Measurements from ENCODE around the gene LBX2.
A peak's percentile ranks its signal among the peaks of the same experiment; 100 is the strongest.

LBX2 gene

DNA sequence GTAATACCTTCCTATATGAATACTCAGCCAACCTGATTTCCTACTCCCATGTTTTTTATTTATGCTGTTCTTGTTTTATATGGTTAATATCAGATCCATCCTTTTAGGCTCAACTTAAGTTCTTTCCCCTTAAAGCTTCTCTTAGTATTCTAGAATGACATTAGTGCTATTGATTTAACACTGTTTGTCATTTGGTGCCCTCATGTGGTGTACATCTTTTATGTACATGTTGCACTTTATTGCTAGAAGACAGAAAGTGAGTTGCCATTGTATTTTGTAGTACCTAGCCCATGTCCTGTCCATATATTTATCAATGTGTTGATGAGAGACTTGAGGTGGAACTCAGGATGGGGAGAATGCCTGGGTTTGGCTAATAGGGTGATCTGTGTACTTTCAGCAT is 32.8 kb upstream of the LBX2 start:
- no peak overlapping the region for H3K4me3 ChIP-seq (ENCODE audit: low read depth, low read length)
- TF ChIP-seq, protein P1, sequence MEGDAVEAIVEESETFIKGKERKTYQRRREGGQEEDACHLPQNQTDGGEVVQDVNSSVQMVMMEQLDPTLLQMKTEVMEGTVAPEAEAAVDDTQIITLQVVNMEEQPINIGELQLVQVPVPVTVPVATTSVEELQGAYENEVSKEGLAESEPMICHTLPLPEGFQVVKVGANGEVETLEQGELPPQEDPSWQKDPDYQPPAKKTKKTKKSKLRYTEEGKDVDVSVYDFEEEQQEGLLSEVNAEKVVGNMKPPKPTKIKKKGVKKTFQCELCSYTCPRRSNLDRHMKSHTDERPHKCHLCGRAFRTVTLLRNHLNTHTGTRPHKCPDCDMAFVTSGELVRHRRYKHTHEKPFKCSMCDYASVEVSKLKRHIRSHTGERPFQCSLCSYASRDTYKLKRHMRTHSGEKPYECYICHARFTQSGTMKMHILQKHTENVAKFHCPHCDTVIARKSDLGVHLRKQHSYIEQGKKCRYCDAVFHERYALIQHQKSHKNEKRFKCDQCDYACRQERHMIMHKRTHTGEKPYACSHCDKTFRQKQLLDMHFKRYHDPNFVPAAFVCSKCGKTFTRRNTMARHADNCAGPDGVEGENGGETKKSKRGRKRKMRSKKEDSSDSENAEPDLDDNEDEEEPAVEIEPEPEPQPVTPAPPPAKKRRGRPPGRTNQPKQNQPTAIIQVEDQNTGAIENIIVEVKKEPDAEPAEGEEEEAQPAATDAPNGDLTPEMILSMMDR (IDR thresholded peaks at IDR 0.05; ENCODE audit: low read depth, low read length): peak; percentile 21
- DNase-seq (ENCODE audit: low read depth, low spot score): peak; percentile 45
- in situ Hi-C loops (cut with HindIII; ENCODE audit: low sequenced_read_pairs): no loop called here

DNA sequence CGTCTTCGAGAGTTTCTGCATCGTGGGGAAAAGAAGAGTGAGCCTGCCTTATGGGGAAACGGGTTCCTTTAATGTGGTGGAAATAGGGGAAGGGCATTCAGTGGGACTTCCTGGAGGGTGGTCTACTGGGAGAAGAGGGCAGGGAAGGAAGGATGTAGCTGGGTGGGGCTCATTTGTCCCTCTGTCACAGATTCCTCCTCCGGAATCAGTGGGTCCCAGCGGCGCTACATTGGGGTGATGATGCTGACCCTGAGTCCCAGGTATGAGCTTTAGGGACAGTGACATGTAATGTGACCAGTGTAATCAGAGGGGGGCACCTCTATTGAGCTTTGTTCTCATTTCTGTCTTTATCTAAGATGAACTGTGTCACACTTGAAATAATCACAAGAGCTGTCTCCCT is 32.3 kb upstream of the LBX2 start:
- in situ Hi-C loops (cut with HindIII; ENCODE audit: low sequenced_read_pairs): no loop called here
- TF ChIP-seq, protein P1 (IDR thresholded peaks at IDR 0.05; ENCODE audit: low read depth, low read length): no peak
- no peak for DNase-seq (ENCODE audit: low read depth, low spot score)
- no peak overlapping the region for H3K4me3 ChIP-seq (ENCODE audit: low read depth, low read length)

DNA sequence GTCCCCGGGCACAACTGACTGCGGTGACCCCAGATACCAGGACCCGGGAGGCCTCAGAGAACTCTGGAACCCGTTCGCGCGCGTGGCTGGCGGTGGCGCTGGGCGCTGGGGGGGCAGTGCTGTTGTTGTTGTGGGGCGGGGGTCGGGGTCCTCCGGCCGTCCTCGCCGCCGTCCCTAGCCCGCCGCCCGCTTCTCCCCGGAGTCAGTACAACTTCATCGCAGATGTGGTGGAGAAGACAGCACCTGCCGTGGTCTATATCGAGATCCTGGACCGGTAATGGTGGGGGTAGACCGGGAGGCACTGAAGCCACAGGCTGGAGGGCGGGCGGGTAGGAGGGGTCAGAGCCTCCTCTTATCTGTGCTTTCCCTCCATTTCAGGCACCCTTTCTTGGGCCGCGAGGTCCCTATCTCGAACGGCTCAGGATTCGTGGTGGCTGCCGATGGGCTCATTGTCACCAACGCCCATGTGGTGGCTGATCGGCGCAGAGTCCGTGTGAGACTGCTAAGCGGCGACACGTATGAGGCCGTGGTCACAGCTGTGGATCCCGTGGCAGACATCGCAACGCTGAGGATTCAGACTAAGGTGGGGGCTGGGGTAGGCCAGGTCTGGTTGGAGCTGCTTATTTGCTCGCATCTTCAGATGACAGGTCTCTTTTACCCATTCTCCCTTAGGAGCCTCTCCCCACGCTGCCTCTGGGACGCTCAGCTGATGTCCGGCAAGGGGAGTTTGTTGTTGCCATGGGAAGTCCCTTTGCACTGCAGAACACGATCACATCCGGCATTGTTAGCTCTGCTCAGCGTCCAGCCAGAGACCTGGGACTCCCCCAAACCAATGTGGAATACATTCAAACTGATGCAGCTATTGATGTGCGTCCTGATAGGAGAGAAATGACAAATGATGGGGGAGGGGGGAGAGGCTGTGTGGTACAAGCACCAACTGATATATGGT is 31.1 kb upstream of the LBX2 start:
- H3K4me3 ChIP-seq (ENCODE audit: low read depth, low read length): peak overlapping the region; percentile 97
- in situ Hi-C loops (cut with HindIII; ENCODE audit: low sequenced_read_pairs): no loop called here
- peak; percentile 22 for DNase-seq (ENCODE audit: low read depth, low spot score)
- TF ChIP-seq, protein P1 (IDR thresholded peaks at IDR 0.05; ENCODE audit: low read depth, low read length): no peak

DNA sequence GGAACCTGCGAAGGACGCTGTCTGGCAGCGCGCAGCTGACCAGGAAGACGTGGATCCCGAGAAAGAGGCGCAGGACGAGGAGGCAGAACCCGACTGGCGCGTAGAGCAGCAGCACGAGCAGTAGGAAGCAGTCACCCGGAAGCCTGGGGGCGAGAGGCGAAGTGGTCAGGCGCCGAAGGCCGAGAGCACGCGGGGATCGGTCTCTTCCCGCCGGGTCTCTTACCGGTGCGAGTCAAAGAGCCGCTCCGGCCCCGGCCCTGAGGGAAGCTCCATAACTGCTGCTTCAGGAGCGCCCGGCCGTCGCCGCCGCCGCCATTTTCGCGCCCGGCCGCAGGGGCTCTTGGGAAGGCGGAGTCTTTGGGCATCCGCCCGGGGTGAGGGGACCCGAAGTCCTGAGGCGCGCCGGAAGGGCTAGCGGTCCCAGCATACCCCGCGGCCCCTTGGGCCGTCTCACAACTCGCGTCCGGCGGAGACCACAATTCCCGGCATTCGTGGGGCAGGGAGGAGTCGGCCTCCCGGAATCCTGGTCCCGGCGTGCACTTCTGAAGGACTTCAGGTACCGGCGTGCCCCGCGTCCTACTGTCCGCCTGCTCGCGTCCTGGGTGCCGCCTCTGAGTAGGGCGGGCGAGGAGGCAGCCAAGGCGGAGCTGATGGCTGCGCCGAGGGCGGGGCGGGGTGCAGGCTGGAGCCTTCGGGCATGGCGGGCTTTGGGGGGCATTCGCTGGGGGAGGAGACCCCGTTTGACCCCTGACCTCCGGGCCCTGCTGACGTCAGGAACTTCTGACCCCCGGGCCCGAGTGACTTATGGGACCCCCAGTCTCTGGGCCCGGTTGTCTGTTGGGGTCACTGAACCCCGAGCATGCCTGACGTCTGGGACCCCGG is 30.2 kb upstream of the LBX2 start, which contains the start of the genes AUP1 and HTRA2:
Gene AUP1 (minus strand): TSS at position 350 of the 882 bp plus-strand sequence. CDS start 77 bp downstream, at position 273.
Gene HTRA2 (plus strand): TSS at position 577 of the 882 bp plus-strand sequence. CDS start 74 bp downstream, at position 651.
- H3K4me3 ChIP-seq (ENCODE audit: low read depth, low read length): peak within 1 kb of the TSS; percentile 97
- peak; percentile 100 for DNase-seq (ENCODE audit: low read depth, low spot score)
- TF ChIP-seq, protein P1 (IDR thresholded peaks at IDR 0.05; ENCODE audit: low read depth, low read length): no peak
- in situ Hi-C loops (cut with HindIII; ENCODE audit: low sequenced_read_pairs): no loop called here

DNA sequence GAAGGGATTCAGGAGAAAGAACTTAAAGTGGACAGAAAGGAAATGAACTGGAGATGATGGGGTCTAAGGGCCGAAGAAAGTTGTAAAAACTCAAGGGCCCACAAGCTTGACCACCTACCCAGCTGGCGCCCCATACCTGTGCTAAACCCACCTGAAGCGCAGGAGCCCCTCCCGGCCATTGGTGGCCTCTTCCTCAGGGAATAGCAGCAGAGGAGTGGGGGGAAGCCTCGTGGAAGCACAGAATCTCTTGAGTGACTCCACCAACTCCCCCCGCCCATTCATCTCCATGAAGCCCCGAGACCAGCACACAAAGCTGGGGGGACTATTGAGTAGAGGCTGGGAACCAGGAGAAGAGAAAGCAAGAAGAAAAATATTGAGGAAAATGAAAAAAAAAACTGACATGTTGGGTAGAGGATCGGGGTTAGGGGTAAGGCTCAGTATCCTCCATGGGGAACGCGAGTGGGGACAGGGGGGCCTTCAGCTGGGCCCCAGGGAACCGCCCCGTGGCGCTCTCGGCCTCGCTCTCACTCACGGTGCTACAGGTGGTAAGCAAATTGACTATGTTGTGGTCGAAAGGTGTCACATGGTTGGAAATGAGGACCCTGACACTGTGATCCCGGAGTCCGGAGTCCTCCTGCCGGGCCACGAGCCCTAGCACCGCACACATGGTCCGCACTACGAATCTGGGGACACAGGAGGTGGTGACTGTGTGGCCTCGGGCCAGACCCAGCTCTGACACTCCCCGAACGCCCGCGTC is 29.4 kb upstream of the LBX2 start:
- TF ChIP-seq, protein P1 (IDR thresholded peaks at IDR 0.05; ENCODE audit: low read depth, low read length): no peak
- no peak for DNase-seq (ENCODE audit: low read depth, low spot score)
- peak overlapping the region; percentile 97 for H3K4me3 ChIP-seq (ENCODE audit: low read depth, low read length)
- in situ Hi-C loops (cut with HindIII; ENCODE audit: low sequenced_read_pairs): no loop called here

DNA sequence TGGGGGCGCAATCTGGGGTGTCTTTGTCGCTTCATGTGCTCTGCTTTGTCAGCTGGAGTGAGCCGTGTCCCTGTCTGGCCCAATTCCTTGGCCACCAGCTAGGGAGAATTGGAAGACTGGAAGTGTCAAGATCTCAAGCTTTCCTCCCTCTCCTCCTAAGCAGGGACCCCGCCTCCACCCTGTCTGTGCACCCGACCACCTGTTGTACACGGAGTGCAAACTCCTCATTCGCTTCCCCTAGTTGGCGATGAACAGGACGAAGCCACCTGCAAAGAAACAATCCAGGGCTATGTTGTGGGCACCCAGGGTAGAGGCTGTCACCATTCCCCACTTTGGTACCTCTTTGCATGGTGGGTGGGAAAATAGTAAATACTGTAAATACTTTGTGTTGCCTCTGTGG is 28.3 kb upstream of the LBX2 start:
- TF ChIP-seq, protein P1 (IDR thresholded peaks at IDR 0.05; ENCODE audit: low read depth, low read length): no peak
- in situ Hi-C loops (cut with HindIII; ENCODE audit: low sequenced_read_pairs): no loop called here
- H3K4me3 ChIP-seq (ENCODE audit: low read depth, low read length): no peak overlapping the region
- DNase-seq (ENCODE audit: low read depth, low spot score): no peak

All from astrocyte of the spinal cord (primary cell).